ENCODE results near the gene CUEDC1.
A peak's percentile ranks its signal among the peaks of the same experiment; 100 is the strongest.

Gene CUEDC1, protein sequence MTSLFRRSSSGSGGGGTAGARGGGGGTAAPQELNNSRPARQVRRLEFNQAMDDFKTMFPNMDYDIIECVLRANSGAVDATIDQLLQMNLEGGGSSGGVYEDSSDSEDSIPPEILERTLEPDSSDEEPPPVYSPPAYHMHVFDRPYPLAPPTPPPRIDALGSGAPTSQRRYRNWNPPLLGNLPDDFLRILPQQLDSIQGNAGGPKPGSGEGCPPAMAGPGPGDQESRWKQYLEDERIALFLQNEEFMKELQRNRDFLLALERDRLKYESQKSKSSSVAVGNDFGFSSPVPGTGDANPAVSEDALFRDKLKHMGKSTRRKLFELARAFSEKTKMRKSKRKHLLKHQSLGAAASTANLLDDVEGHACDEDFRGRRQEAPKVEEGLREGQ

DNA sequence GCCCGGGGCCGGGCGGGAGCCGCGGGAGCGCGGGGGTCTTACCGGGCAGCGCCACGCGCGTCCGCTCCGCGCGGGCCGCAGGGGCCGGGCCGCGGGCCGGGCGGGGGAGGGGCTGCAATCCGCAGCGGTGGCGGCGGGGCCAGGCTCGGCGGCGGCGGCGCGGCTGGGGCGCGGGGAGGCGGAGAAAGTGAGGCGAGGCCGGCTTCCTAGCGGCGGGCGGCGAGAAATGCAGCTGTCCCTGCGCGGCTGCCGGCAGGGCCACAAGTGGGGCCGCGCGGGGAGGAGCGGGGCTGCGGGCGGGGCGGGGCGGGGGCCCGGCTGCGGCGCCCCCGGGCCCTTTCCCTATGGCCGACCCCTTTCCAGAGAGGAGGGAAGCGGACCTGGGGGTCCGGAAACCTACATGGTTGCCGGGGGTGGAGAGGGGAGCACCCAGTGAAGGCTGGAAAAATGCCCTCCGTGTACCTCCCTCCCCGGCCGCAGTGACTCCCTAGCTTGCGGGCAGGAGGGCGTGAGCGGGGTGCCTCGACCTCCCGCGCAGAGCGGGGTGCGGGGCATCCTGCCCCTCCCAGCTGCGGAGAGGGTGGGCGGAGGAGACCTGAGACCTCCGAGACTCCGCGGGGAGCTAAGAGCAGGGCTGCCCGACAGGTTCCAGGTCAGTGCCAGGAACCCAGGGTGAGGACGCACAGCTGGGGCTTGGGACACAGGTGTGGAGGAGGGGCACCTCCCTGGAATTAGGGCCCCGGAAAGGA is at the start of gene CUEDC1:
Gene CUEDC1, minus strand, starts transcription at position 230 of the 749 bp plus-strand sequence. CDS start 69,848 bp downstream, outside the sequence.
- DNase-seq (ENCODE audit: low read depth in 2 of 2): peak; percentile 11 to 43

DNA sequence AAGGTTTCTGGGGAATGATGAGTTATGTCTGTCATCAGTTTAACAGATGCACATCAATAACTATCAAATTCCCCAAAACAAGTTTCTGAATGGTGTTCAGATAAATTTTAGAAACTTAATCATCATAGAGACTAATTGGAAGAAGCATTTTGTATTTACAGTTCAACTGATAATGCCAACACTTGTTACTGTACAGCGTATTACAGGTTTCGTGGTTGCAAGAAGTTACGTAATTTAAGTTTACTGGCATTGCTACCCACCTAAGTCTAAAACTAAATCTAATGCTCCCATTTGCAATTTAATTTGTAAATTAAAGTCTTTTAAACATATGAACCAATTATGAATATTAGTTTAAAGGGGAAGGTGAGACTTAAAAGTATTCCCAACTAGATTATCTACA is 48.8 kb upstream of the CUEDC1 start:
- DNase-seq (ENCODE audit: low read depth in 2 of 2): no peak

DNA sequence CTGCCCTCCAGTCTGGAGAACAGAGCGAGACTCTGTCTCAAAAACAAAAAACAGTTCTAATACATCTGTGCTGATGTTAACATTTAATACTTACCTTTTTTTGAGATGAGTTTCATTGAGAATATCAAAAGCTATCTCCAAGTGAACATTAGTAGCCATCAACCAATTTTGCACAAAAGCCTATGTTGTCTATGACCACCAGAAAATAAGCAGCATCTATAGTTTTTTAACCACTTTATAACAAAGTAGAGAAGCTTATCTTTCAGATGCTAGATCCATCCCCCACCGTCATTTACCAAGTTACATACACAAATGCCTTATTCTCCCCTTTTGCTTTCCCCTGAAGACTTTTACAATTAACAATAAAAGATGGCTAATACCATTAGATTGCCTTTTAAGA is 47.8 kb upstream of the CUEDC1 start:
- DNase-seq (ENCODE audit: low read depth in 2 of 2): no peak

DNA sequence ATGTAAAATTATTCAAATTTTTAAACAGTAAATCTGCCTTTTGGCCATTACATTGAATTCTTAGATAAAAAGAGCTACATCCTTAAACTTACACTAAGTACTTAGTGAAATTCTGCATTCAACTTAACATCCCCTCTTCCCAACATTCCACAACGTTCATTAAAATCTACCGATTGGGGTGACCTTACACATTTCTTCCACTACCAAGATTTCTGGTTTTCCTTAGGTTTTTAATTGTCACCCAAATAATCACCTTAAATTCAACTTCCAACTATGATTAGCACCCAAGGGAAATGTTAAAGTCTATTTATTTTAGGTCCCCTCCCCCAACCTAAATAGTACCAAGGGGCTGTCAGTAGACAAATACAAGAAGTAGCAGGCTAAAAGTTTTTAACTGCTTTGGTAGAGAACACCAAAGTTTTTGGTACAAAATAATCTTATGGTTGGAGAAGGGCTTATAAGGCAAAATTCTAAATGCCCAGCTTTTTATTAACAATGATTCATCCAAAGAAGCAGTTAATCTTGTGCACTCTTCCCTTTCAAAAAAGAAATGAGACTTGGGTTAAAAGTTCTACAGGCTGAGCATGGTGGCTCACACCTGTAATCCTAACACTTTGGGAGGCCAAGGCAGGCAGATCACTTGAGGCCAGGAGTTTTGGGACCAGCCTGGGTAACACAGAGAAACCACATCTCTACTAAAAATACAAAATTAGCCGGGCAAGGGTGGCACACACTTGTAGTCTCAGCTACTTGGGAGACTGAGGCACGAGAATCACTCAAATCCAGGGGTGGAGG is 47.1 kb upstream of the CUEDC1 start:
- no peak for DNase-seq (ENCODE audit: low read depth in 2 of 2)

DNA sequence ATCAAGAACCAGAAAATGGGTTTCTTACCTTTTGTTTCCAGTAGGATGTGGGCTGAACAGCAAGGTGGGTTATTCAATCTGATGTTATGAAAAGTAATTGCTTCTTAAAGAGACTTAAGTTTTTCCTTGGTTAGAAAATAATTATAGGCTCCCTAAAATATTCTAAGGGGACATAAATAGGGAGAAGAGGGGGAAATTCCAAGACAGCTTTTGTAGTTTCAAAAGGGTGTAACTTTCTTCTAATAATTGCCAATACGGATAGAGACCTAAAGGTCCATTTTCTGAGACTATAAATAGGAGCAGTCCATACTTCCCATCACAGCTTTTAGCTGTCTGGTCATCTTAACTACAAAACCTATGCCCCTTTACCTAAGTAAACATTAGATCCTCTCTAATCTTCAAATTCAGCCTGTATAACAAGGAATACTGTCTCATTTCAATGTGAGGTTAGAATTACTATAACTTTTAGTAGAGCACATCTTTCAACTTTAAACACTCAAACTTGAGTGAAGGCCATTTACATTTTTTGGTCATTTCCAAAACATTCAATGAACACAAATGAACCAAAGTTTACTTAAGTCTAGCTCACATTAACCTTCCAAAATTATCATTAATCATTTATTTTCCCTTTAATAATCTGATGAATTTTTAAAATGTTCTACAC is 46.4 kb upstream of the CUEDC1 start:
- DNase-seq (ENCODE audit: low read depth in 2 of 2): no peak

DNA sequence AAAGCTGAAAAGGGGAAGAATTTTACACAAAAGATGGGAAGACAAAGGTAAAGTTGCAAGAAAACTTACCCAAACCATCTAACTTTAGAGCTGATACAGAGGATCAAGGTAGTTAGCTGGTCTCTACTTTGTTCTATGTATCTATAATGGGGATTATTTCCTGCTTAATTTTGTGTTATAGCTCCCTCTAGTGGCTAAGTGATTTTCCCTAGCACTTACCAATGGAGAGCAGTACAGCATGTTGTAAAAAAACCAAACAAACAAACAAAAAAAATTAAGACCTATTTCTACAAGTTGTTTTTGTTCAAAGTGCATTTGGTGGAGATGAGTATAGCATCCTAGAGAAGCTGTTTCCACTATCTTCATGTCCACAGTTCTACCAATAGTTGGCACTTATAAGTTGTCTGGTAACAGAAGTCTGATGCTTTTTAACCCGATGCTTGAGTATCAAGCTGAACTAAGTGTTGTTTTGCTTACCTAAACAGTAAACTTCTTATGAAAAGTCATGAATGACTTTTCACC is 44.3 kb upstream of the CUEDC1 start:
- DNase-seq (ENCODE audit: low read depth in 2 of 2): no peak

DNA sequence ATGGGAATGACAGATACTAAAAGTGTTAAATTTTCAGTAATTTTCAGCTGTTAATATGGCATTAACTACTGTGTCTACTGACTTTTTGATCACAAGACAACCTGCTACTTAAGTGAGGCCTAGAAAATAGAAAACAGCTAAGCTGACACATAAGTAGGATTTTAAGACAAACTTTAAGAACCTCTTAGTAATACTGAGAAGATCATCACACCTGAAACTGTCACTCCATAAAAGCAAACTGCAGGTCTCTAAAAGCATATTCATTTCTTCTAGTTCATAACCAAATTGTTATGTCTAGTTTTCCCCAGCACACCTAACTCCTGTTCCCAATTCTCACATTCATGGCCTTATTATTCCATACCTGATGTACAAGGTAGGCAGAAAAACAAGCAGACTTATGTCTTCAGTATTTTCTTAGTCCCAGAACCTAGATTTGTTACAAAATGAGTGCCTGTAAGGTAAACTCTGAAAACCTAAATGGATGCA is 43.8 kb upstream of the CUEDC1 start:
- DNase-seq (ENCODE audit: low read depth in 2 of 2): no peak

DNA sequence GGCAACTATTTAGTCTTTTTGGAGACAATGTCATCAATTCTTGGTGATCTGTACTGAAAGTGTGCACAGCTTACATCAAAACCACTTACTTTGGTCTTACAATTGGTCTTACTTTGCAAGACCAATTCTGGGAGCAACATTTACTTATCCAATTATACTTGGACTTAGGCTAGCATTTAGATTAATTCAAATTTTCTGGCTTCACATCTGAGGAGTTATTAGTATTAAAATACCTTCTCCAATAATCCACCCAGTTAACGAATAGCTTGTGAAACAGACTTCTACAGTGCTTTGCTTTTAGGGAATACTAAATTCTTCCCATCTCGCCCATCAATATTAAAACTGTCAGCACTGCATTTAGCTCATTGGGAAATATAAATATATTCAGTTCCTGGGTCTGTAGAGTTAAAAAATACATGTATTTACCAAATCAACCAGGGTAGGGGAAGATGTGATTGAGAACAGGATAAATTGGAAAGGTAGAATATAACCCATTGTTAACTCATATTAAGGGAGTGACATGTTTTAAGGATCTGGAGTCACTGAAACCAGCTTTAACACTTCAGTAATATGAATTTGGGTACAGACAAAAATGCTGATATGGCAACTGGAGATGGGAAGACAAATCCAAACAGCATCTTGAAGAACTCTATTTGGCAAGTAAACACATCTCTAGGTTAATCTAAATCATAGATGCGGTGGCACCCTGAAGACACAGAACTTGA is 42.0 kb upstream of the CUEDC1 start:
- DNase-seq (ENCODE audit: low read depth in 2 of 2): no peak

DNA sequence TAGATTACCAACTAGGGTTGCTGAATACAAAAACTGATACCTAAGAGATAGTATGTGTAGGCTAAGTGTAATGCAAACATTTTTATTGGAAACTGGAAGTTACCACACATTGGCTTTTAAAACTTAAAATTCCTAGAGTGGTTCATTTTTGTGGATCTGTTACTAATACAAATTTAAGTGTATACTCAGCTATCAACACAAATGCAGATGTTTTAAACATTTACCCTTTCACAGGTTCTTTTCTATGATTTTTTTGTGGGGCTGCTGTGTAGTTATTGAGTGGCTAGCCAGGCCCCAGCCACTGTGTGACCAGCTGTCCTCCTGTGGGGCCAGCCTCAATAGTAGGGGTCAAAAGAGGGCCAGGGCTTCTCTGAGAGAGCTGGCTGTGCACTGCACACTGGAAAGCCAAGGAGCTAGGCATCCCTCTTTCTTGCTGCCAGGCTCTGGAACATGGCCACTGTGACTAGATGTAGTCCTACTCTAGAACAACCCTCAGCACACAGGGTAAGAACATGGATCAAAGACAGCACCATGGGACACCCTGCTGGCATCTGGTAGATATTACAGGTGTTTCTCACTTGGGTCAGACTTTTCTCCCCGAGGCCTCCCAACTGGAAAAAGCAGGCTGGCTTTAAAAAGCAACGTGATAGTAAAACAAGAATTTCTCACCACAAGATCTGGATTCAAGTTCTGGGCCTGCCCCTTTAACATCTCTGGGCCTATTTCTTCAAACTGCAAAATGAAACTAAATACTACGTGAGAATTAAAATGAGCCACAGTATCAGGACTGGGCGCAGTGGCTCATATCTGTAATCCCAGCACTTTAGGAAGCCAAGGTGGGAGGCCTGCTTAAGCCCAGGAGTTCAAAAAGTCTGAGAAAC is 40.1 kb upstream of the CUEDC1 start:
- no peak for DNase-seq (ENCODE audit: low read depth in 2 of 2)

DNA sequence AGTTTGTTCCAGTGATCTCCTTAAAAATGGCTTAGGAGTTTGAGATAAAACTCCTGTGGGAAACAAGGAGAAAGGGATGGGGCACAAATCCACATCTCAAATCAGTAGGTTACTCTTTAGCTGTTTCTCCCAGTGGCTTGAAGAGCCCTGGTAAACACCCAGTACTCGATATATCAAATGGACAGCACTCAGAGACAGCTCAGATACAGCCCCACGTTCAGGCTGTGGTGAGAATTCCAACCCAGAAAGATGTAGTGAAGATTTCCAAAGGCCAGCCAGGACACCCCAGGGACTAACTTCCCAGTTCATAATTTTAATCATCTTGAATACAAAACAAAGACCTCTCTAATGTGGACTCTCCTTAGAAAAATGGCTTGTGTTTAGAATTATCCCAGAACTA is 39.2 kb upstream of the CUEDC1 start:
- DNase-seq (ENCODE audit: low read depth in 2 of 2): no peak

DNA sequence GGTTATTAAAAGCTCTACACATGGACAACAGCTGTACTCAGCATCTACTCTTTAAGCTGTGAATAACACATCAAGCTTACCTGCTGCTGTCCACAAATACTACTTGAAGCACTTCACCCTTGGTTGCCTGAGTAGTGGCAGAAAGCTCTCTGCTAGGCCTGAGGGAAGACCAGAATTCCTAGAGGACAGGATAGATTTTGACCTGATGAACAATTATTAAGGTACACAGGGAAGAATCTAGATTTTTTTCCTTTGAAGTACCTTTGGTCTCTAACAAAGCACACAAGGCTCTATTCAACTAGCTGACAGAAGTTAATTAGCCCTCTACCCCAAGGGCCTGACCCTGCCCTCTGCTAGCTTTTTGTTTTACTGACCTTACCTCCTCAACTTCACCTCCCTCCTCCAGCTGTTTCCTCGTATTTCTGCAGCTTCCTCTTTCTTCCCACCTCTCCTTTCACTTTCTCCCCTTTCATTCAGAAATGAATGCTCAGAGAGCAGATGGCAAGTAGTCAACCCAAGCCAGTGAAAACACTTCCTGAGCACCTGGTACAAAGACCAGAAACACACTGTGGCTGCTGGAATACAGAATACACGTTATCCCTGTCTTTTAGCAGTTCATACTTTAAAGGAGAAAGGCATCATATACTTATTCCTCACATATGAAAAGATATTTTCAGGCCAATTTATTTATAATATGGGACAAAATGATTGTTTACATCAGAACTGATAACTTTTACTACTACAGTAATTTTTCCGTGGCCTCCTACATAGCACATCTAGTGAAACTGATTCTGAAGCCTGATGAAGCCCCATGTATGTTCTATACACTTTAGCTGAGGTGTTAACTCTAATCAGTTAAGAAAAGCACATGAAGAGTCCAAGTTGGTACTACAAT is 38.5 kb upstream of the CUEDC1 start:
- no peak for DNase-seq (ENCODE audit: low read depth in 2 of 2)

DNA sequence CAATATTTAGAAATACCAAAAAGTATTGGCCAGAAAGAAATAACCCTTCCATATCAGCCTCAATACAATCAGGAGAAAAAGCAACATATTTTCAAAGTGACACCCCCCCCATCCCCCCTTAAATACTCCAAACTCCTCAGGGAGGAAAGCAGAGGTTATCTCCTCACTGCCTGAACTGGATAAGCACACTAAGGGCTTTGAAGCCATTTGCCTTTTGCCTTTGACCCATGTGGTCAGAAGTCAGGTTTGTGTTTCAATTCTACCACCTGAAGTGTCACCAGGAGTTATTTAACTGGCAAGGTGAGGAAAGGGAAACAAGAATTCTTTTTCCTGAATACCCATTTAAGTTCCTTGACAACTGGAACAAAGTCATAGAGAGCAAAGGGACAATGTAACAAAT is 36.3 kb upstream of the CUEDC1 start:
- no peak for DNase-seq (ENCODE audit: low read depth in 2 of 2)

DNA sequence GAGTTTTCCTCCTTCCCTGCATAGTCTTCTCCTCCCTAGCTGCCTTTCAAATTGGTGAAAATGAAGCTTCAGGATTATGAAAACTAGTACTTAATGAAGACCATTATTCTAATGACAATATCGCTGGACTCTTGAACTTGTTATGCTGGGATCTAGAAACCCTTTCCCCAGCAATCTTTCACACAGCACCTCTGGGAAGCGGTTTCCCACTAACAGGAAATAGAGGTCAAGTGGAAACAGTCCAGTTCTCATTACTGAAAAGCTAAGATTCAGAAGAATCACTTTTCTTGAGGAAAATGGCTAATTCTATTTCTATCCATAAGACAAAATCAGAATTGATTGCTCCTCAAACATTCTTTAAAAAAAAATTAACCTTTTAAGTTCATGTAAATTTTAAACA is 34.8 kb upstream of the CUEDC1 start:
- DNase-seq (ENCODE audit: low read depth in 2 of 2): no peak

DNA sequence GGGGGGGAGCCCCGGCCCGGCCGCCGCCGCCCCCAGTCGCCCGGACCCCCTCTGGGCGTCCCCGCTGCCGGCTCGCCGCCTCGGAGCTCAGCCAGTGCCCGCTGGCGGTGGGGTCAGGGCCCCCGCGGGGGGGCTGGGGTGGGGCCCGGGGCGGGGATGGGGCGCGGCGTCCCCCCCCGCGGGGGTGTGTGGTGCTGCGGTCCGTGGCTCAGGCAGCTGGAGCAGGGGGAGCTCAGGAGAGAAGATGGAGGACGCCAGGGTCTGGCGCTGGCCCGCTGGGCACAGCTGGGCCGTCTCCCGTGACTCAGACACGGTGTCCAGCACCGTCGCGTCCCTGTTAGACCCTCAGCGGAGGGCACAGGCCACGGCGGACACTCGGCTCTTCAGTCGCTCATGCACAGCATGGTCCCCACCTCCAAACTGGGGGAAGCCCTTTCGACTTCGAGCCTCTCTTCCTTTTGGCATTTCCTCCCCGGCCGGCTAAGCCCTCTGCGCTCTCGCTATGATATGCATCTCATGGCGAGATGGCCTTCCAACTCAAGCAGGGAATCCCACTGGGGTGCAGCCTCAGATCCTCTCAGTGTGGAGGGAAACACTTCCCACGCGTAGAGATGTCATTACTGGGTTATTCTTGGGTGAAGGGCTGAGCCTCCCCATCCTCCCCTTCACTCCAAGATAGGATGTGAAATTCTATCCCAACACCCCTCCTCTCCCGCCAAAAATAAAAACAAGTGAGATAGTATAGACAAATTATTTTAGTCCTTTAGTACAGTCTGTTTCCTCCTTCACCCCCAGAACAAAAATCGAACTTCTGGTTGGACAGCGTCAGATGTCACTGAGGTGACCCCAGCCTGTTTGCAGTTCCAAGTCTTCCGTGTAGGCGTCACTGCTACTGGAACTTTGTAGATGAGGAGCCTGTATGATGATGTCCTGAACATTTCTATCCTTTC is 33.4 kb upstream of the CUEDC1 start:
- no peak for DNase-seq (ENCODE audit: low read depth in 2 of 2)

DNA sequence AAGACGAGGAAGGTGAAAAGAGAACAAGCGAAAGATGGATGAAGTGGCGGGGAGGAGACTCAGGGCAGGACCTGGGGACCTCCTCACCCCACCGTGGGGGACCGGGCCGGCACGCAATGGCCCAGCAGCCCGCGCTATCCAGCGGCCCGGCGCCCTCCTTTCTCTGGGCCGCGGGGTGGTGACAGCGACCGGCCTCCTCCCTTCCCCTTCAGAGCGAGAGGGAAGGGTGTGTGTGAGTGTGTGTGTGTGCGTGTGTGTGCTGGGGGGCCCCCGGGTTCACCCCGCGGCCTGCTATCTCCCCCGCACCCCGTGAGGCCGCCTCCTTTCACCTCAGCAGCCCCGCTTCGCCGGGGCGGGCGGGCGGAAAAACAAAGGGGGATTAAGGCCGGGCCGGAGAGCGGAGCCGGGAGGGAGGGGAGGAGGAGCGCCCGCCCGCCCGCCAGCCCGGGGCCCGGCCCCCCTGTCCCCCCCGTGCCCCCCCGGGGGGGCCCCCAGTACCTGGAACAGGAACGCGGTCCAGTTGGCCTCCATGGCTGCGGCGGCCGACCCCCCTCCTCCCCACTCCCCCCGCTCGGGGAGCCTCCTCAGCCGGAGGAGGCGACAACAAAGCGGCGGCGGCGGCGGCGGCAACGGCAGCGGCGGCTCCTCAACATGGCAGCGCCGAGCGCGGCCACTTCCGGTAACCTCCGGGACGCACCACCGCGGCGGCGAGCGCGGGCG is 32.5 kb upstream of the CUEDC1 start, which contains the start of gene VEZF1:
Gene VEZF1, minus strand, starts transcription at position 674 of the 720 bp plus-strand sequence. Its CDS starts 143 bp downstream, at position 531.
- peak; percentile 54 to 65 for DNase-seq (ENCODE audit: low read depth in 2 of 2)

DNA sequence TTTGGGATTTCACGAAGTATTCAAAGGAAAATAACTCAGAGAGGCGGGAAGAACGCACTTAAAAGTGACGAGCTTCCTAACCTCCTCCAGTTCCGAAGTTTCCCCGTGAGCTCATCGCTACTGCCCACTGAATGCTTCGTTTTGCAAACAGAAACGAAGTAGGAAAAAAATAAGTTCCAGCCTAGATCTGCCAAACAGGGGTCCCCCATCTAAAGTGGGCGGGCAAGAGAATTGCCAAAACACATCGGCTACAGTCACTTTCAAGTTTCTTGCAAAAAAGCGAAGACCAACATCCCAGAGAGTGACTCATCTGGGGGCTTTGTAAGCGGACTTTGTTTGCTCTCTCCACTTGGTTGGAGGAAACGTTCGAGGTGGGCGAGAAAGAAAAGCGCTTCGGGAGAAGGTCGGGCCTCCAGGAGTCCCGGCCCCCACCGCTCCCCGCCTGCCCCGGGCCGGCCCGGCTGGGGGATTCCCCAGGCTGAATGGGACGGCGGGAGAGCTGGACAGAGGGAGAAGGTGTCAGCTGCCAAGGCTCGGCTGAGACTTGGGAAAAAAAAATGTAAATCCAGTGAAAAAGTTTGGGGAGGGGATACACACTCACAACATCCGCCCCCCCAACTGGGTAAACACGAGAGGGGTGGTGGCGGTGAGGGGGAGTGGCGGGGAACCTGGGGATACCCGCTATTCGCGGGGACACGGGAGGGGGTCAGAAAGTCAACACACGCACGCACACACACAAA is 31.8 kb upstream of the CUEDC1 start:
- no peak for DNase-seq (ENCODE audit: low read depth in 2 of 2)

All from stimulated activated CD8-positive, alpha-beta memory T cell treated with anti-CD3 and anti-CD28 coated beads, Interleukin-15, amount 100 ng/mL, for 4 hours (primary cell).